Nucleus accumbens (tissue), 56 donors: Measurements from ENCODE around the gene MRPS25.

Experiments used
- DNase-seq, 56 donors: peaks; one replicate each; lab custom pipeline; 2025; lab: John Stamatoyannopoulos, UW

MRPS25 gene

DNA sequence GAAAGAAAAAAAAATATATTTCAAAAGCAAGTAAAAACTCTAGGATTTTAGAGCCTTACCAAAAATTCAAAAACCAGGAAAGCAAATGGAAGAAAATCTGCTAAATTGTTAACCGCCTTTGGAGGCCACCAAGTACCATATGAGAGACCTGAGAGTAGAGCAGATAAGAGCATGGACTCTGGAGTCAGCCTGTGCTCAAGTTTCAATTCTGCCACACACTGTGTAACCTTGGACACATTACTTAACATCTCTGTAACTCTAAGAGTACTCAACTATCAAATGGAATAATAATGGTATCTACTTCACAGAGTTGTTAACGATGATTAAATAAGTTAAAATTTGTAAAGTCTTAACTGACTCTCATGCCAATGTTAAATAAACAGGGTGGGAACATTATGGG lies 21.1 kb upstream of the MRPS25 start:
- no peak for DNase-seq

DNA sequence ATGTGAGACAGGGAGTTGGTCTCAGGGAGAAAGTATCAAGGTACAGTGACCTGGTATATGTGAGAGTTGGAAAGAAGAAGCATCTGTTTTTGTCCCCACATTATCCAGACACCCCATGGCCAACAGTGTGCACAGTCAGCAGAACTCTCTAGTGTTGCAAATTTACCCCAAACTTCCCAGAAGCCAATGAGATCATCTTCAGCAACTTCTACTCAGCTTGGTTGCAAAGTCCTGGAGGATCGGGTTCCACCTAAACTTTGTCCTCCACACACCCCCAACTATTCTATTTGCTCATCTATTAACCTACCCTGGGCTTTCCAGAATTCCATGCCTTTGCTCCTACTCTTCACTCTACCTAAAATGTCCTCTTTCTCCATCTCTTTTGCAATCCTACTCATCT lies 18.1 kb upstream of the MRPS25 start:
- DNase-seq = no peak

DNA sequence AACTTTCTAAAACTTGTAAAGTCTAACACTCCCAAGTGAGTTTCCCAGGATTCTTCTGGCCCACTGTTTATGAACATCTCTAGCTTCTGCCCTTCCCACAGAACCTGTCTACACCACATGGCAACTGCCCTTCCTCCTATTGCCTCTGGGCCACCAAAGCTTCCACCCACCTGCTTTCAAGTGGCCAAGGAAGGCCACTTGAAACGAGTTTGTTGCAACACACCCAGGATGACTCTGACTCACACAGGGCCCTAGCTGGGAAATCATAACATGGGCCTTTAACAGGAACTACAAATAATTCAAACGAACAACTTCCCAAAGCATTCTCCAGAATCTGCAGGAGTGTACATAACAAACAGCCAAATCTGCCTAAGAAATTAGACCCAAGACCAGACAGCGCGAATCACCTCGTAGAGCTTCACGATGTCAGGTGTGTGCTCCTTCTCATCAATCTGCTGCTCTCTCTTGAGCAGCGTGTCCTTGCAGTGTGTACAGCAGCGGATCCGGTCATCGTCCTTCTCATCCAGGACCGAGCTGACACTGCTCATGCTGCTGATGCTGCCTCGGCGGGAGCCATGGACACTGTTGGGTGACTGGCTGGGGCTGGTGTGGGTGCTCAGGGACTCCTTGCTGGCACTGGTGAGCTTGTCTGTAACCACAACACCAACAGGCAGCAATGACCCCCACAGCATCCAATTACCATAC lies 17.0 kb upstream of the MRPS25 start:
- no peak for DNase-seq

DNA sequence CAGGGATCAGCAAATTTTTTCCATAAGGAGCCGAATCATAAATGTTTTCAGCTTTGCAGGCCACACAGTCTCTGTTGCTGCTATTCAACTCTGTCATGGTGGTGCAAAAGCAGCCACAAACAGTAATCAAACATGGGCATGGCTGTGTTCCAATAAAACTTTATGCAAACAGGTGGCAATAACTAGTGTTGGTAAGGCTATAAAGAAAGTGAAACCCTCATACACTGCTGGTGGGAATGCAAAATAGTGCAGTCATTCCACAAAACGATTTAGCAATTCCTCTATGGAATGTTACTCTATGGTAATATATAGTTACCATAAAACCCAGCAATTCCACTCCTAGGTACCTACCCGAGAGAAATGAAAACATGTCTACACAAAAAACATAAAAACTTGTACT lies 14.0 kb upstream of the MRPS25 start:
- DNase-seq = no peak

DNA sequence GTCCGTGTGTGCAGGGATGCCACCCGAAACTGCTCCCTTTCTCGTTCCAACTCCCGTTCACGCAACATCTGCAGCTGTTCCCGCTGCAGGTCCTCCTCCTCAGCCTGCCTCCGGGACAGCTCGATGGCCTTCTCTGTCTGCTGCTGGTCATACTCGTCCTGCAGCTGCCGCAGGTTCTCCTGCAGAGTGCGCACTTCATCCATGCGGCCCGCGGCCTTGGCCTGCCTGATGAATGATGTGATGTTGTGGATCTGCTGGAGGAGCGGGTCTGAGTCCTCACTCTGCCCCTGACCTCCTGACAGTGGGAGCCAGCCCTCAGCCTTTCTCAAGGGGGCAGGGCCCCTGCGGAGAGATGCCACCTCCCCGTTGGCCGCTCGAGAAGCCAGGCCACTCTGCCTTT lies 9.4 kb upstream of the MRPS25 start:
- DNase-seq = no peak

DNA sequence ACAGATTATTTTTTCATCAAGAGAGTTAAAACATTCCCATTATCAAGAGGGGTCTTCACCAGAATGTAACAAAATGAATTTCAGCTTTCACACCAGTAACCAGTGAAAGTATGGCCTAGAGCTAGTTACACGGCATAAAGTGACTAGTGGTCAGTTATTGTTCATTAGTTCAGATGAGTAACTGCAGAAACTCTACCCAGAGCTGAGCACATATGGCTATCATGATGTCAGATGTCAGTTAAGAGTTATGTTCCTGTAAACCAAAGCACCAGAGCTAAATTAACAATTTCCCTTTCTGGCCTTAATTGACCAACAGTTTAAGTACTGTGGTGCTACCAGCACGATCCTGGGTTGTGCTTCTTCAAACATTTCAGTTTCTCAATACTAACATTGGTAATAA lies 6.6 kb upstream of the MRPS25 start:
- no peak for DNase-seq

DNA sequence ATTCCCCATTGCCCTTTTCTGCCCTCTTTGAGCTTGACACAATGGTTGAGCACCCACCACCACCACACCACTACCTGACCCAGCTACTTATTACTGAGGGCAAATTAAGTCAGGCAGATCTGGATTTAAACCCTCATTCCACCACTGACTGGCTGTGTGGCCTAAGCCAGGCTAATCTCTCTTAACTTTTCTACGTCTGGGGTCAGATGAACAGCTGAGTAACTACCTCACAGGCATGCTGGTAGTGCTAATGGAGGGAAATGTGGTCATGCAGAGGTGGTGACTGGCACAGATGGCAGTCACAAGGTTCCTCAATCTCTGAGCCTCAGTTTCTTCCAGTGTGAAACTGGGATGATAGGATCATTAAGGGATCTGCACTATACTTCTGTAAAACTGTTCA lies 4.3 kb upstream of the MRPS25 start:
- no peak for DNase-seq

DNA sequence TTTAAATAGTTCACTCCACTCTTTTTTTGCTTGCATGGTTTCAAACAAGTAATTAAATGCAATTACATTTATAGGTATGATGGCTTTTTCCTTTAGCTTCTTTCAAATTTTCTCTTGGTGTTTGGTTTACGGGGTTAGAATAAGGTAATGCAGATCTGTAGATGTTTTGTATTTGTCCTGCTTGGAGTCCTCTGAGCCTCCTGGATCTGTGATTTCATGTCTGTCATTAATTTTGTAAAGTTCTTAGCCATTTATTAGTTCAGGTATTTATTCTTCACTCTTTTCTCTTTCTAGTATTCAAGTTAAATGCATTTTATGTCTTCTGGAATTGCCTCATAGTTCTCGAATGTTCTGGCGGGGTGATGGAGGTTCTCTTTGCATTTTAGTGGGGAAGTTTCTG lies 1.4 kb upstream of the MRPS25 start:
- DNase-seq = no peak

DNA sequence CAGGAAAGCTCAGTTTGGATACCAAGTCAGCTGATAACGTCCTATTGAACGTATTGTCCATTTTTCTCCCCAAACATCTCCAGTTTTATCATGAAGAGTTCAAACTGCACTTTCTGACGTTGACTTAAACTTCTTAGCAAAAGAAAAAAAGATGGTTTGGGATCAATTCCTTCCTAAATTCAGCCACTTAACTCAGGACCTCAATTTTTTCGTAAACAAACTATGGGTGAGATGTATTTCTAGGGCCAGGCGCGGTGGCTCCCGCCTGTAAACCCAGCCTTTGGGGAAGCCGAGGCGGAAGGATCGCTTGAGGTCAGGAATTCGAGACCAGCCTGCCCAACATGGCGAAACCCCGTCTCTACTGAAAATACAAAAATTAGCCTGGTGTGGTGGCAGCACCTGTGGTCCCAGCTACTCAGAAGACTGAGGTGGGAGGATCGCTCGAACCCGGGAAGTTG lies 464 bp upstream of the MRPS25 start:
- no peak for DNase-seq

DNA sequence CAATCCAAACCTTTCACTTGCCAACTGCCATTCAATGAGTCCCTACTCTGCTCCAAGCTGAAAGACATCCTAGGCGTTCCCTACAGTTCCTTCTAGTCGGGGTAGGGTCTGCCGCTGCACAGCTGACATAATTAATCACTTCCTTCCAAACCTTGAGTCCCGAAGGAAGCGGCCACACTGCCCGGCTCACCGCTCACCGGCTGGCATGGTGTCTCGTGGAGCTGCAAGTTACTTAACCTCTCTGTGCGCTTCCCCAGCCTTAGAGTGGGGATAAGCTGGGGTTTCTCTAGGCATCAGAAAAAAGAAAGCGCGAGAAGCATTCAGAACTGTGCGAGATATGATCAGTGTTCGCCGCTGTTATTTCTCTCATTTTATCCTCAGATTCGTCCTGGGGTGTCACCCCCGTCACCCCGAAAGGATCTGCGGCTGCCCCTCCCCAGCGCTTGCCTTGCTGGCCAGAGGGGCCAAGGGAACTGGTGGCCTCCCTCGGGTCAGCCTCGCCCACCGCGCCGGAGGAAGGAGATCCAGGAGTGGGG lies 748 bp downstream of the MRPS25 start:
- DNase-seq = peak in 2 of 56 donors; percentile 8 to 14

DNA sequence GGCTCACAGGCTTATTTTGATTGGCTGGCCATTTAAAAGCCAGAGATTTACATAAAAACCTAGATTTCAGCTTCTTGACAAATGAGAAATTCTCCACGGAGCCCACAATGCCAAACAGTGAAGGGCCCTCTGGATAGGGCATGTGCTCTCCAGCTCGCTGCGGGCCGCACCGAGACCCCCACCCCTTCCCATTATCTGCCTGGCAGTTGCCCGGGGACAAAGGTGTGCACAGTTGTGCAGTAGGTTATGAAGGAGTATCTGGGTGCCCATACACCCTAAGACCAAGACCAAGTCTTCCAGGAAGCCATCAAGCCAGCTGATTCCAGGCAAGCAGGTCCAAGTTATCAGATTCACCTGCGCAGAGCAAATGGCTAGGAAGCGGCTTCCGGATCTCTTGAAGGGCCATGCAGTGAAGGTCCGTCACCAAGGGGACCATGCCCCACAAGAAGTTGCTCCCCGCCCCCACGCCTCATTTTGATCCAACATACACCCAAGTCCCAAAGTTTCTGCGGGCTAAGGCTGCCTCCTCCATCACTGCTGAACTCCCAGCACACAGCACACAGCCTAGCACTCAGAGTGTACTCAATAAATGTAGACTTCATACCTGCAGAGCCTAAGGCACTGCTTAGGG lies 1.3 kb downstream of the MRPS25 start:
- no peak for DNase-seq

DNA sequence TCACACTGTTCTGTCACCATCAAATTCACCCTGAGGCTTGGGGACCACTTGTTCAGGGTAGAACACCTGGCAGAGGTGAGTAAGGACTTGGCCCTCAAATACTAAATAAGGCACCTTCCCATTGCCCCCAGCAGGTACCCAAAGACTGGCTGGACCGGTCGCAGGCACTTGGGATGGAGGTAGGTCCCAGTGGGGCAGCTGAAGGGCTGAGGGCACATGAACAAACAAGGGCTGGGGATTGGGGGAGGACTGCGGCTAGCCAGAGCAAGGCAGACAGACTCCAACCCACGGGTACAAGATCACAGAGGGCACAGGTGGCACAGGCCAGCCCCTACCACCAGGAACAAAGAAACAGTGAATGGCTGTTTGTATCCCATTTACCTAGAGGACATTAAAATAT lies 1.9 kb downstream of the MRPS25 start:
- no peak for DNase-seq

DNA sequence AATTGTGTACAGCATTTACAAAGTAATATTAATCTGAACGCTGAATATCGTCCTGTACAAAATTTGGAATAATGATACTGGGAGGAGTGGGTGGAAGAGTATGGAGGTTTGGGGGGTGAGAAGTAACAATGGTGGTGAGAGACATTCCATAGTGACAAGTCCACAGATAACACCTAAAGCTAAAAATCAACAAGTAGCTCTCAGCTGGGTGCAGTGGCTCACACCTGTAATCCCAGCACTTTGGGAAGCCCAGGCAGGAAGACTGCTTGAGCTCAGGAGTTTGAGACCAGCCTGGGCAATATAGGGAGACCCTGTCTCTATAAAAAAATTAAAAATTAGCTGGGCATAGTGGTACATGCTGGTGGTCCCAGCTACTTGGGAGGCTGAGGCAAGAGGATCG lies 5.1 kb downstream of the MRPS25 start:
- DNase-seq = no peak

DNA sequence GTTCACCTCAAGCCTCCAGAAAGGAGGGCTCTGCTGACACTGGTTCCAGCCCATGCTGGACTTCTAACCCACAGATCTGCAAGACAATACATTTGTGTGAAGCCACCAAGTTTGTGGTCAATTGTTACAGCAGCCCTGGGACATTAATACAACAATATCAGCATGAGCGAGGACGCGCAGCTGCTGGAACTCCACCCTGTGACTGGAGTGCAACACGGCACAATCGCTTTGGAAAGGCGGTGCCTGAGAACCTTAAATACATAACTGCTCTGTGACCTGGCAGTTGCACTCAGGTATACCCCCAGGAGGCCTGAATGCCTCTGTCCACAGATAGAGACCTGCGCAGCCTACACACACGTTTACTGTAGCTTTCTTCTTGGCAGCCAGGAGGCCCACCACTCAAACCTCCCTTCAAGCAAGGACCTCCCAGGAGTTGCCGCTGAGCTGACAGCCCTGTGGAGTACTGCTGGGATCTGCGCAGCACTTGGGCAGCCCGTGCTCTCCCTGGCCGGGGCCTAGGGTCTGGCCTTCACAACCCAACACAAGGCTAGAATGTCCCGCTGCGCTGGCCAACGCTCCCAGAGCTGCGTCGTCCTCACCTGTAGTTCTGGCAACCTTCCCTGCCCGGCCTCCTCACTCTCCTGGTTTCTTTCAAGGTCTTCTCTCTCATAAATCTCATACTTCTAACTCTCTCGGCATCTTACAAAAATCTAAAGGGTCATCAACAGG lies 8.3 kb downstream of the MRPS25 start:
- no peak for DNase-seq

DNA sequence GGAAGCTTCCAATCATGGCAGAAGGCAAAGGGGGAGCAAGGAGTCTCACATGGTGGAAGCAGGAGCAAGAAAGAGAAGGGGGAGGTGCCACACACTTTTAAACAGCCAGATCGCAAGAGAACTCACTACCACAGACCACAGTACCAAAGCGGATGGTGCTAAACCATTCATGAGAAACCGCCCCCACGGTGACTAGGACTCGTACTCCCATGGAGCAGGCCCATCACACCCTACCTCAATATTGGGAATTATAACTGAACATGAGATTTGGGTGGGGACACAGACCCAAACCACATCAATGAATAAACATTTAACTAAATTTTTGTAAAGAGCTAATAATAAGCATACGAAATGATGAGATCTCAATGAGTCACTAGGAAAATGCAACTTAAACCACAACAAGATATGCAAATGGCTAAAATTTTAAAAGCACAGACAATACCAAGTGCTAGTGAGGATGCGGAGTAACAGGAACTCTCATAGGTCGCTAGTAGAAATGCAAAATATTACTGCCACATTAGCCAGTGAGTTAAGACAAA lies 10.0 kb downstream of the MRPS25 start:
- DNase-seq = no peak

DNA sequence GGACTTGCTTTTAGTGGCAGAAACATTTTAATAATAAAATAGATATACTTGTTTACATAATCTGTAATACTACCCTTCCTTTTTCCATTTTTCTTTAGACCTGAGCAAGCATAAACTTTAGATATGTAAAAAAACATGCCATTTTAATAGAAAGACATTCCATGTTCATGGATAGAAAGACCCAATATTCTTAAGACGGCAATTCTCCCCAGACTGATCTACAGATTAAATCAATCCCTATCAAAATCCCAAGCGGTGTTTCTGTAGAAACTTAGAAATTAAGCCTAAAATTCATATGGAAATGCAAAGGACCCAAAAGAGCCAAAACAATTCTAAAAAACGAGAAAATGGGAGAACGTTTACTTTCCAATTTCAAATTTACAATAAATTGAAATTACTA lies 11.6 kb downstream of the MRPS25 start:
- no peak for DNase-seq

DNA sequence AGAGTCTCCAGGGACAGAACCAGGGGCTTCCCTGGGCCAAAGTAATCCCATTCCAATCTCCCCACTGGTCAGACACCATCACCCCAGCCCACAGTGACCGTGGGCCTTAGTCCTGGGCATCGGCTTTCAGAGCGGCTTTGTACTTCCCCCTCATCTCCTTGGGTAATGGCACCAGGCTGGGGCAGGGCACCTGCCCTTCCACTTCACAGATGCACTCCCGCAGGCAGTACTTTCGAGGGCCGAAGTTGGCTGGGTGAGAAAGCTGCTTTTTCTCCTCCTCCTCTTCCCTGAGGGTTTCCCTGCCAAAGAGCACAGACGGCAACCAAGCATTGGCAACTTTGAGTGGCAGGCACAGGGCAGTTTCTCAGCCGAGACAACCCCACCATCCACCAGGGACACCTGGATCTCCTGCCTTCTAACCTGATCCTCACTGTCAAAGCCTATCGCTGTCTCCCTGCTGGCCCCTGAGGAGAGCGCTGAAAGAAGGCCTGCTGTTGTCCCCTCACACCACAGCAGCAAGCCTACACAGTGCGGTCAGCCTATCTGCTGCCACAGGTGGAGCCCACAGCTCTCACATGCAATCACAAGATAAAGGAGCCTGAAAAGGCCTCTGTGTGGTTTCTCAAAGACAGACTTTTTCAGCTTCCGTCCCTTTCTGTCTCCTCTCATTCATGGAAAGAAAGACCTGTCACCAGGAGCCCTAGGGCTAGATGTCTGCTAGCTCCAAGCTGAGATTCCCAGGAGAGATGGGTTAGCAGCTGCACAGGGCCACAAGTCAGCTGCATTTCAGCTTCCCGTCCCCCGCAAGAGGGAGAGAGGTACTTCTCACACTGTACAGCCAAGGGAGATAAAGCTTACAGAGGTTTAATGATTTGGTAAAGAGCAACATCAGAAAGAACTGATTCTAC lies 12.5 kb downstream of the MRPS25 start:
- no peak for DNase-seq

DNA sequence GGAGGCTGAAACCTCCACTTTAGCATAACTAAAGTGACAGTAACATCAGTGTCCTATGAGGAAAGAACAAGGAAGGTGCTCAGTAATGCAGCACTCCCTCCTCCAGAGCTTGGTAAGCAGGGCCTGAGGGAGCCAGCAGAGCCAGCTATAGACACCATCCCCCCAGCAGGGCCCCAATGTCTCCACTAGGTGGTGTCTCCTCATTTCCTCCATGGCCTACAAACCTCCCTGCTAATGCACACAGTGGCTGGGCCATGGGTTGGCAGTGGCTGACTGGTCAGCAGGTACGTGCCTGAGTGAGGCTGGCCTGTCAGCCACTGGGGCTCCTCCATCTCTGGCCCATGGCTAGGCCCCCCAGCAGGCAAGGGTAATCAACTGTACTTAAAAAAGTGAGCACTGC lies 13.6 kb downstream of the MRPS25 start:
- DNase-seq = peak in 7 of 56 donors; percentile 3 to 17 (median 10)

DNA sequence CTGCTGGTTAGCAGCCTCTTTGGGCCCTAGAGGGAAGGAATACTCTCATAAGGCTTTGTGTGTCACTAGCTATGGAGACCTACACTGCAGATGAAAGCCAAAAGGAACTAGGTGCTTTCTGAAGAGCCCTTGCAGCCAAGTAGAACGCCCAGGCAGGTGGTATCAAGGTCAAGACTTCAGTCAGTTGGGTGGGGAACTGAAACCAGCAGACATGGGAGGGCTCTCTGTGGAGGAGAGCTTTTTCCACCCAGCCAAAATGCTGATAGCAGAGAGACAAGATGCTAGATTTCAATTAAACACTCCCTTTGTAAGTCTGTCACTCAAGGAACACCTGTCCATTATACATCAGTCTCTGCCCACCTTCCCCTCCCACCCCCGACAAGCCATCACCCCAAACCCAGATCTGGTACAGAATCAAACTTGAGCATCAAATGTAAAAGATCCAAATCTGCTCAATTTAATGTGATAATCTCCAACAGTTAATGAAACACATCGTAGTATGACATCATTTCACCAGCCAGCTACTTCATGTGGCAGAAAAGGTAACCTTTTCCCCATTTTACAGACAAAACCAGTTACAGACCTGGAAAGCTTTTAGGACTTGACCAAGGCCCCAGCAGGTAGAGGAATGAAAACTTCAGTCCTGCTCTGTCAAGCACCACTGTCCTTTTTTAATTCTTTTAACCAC lies 14.6 kb downstream of the MRPS25 start:
- no peak for DNase-seq

DNA sequence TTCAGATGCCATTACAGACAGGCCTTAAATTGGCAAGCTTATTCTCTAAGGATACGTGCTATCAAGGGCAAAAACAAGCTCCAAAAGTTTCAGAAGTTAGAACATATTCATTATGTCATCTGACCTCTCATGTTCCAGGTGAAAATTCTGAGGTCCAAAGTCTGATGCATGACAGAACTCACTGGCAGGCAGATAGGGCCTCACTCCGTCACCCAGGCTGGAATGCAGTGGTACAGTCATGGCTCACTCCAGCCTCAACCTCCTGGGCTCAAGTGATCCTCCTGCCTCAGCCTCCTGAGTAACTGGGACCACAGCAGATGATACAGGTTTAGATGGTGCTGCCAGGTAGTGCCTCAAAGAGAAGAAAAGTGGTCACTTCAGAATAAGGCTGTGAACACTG lies 15.5 kb downstream of the MRPS25 start:
- no peak for DNase-seq
